NCI-H187 (cell line): ENCODE measurements around the gene AP2A2.

Experiments
- DNase-seq, 2 experiments: peaks; one replicate each; lab custom pipeline; 2025; lab: John Stamatoyannopoulos, UW

Gene AP2A2

DNA sequence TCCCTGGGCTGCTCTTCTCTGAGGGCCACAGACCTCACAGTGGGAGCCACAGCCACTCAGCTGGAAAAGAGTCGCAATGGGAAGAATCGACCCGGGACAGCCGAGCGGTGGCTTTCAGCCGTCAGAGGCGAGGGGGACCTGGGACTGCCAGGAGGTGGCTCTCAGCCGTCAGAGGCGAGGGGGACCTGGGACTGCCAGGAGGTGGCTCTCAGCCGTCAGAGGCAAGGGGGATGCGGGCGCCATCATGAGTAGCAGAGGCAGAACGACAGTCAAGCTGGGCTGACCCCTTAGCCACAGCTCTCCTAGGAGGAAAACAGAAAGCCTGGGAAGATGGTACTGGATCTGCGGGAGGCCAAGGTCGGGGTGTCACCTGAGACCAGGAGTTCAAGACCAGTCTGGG, 134.1 kb downstream of the AP2A2 start:
- DNase-seq, result no peak

DNA sequence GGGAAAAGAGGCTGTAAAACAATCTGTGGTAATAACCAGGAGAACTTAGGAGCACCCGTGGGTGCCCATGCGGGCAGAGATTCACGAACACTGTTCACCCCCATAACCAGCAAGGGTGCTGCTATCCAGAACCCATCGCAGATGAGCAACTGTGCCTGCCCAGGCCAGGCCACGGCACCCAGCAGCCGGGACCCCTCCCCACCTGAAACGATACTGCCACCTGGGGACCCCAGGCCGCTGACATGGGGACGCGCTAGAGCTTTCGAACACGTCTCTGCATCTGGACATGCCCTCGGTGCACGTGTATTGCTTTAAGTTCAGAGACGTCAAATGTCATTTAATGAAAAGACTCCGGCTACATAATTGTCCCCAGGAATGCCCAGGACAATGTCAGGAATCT, 134.7 kb downstream of the AP2A2 start:
- DNase-seq, result no peak

DNA sequence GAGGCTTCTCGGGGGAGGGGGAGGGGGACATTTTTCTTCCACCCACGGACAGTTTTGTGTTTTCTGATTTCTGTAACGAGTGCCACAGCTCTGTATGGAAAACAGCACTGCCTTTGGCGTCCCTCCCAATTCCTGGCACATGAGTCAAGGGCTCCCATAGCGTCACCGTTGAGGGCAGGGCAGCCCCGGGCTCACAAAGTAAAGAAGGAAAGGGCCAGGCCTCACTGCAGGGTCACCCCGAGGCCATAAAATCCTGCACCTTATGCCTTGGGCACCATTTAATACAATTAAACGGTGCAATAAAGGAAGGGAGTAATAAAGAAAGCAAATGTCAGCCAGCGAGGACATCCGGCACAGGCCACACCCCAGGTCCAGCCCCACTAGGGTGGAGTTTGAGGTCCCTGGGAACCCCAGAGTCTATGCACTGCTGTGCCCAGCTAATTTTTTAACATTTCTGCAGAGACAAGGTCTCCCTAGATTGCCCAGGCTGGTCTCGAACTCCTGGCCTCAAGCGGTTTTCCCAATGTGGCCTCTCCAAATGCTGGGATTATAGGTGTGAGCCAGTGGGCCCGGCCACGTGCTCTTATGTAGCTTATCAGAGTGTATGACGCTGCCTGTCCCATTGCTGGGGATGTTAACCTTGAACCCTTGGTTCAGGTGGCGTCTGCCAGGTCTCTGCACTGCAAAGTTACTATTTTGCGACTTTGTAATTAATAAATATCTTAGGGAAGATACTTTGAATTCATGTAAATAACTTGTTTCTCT, 135.4 kb downstream of the AP2A2 start:
- no peak for DNase-seq
